ENCODE measurements around the gene PHLDB2. TPM values are rescaled to one million over a fixed set of nuclear protein-coding genes. Genes with fewer than 3 reads are reported as not detected.

Gene PHLDB2
- total and polyA plus RNA-seq, 2 of the 8 experiments (the other 6 are each of a cell fraction or from before 2014, with no cell fraction given) = 5.8 to 22.6 TPM

GRCh38 chr3:111970376-111970775, 111.3 kb downstream of the PHLDB2 start:
- Histone ChIP-seq H2AK5ac (ENCODE audit: low read depth, low read length) (no peak overlapping the region), H2BK15ac (ENCODE audit: low read length) (no peak overlapping the region), H3K36me3 (ENCODE audit: control insufficient read depth in 2 of 4, insufficient read depth in 4 of 4, low read length in 3 of 4) (no peaks in the 10 kb centered on the region), H3K4me3 (ENCODE audit: extremely low read depth in 1 of 4, insufficient read depth in 2 of 4, low read depth in 3 of 4, low read length in 4 of 4) (no peak overlapping the region), H3K79me1 (ENCODE audit: low read depth, low read length) (no peaks in the 10 kb centered on the region), H2BK20ac (ENCODE audit: low read length) (no peak overlapping the region), H3K23ac (ENCODE audit: insufficient read length) (no peak overlapping the region), H2BK5ac (ENCODE audit: low read depth, low read length) (no peak overlapping the region), H3K4ac (replicated peaks; ENCODE audit: insufficient read length, low read depth, low read length) (no peak overlapping the region), H4K91ac (replicated peaks; ENCODE audit: insufficient read length, low read length) (no peak overlapping the region), H2BK120ac (replicated peaks; ENCODE audit: low read depth, low read length) (no peak overlapping the region), H3K14ac (ENCODE audit: insufficient read length) (no peak overlapping the region), H3K4me2 (ENCODE audit: insufficient read depth in 1 of 2, low read depth in 2 of 2, low read length in 2 of 2) (no peak overlapping the region), H3K4me1 (replicated peaks in 1 of 4; ENCODE audit: control insufficient read depth in 3 of 4, insufficient read depth in 4 of 4, low read length in 3 of 4) (no peaks in the 10 kb centered on the region), H2AFZ (ENCODE audit: low read length) (no peak overlapping the region), H3K56ac (replicated peaks; ENCODE audit: insufficient read length, low read depth, low read length) (no peak overlapping the region), H4K5ac (ENCODE audit: insufficient read length, low read depth, low read length) (no peak overlapping the region), H4K8ac (ENCODE audit: extremely low read depth, insufficient read depth, low read length) (no peak overlapping the region), H3K23me2 (ENCODE audit: low read depth, low read length) (no peaks in the 10 kb centered on the region; the same call in 1 of the 2 replicates), H3K27me3 (replicated peaks in 1 of 4; ENCODE audit: control insufficient read depth in 3 of 4, extremely low read depth in 1 of 4, insufficient read depth in 3 of 4, low read length in 3 of 4) (no peaks in the 10 kb centered on the region), H4K20me1 (replicated peaks in 1 of 2; ENCODE audit: control insufficient read depth in 1 of 2, insufficient read depth in 2 of 2, low read length in 2 of 2) (no peaks in the 10 kb centered on the region), H2BK12ac (ENCODE audit: low read depth, low read length) (no peak overlapping the region), H3K79me2 (ENCODE audit: control insufficient read depth in 1 of 2, insufficient read depth in 2 of 2, low read length in 2 of 2) (no peaks in the 10 kb centered on the region), H3K27ac (ENCODE audit: low read depth, low read length) (no peak overlapping the region), H3K9ac (replicated peaks in 1 of 4; ENCODE audit: extremely low read depth in 1 of 4, low read depth in 3 of 4, low read length in 3 of 4) (no peak overlapping the region), H3K9me3 (ENCODE audit: insufficient read depth in 2 of 2, low read depth in 1 of 2, low read length in 1 of 2) (no peaks in the 10 kb centered on the region), H3K18ac (ENCODE audit: extremely low read depth, low read length) (no peak overlapping the region)
- CTCF ChIA-PET (ENCODE audit: partially characterized antibody) = interaction anchor here (0.9 to 15.1 kb wide), 10 partner anchors 9 to 250 kb away, joined by 3 to 258 read pairs (median 5); partner anchors contain the start of genes ABHD10 and PHLDB2
- WGBS, 2 experiments (ENCODE audit: extremely low coverage in 1 of 2, insufficient coverage in 1 of 2, insufficient read length in 1 of 2, insufficient replicate concordance in 2 of 2, low coverage in 1 of 2, low lambda C conversion rate in 2 of 2, missing lambda C conversion rate in 1 of 2) = 87% methylated on average over 3 of the region's 3 CpGs; no CpG with 5 or more reads in 1 of the 2 experiments
- POLR2A ChIA-PET (ENCODE audit: partially characterized antibody) = interaction anchor here (0.6 to 1.2 kb wide), 3 partner anchors 9 to 119 kb away, joined by 3 read pairs; partner anchors contain the start of gene ABHD10
- TF ChIP-seq SP1 (IDR thresholded peaks at IDR 0.05; ENCODE audit: low read depth, low read length) (no peak), CHD1 (IDR thresholded peaks at IDR 0.05; ENCODE audit: low read depth, low read length) (no peak), ATF2 (IDR thresholded peaks at IDR 0.05; ENCODE audit: low read length) (no peak), SIX5 (IDR thresholded peaks at IDR 0.05; ENCODE audit: low read depth, low read length) (no peak), TBP (IDR thresholded peaks at IDR 0.05; ENCODE audit: low read depth, low read length) (no peak), SUZ12 (IDR thresholded peaks at IDR 0.05; ENCODE audit: low read length) (no peak), BACH1 (IDR thresholded peaks at IDR 0.05; ENCODE audit: low read length) (no peak), POLR2AphosphoS5 (IDR thresholded peaks at IDR 0.05; ENCODE audit: low read depth, low read length) (no peak), CBX5 (IDR thresholded peaks at IDR 0.05; ENCODE audit: low read depth, low read length) (no peak), GABPA (IDR thresholded peaks at IDR 0.05; ENCODE audit: borderline replicate concordance, insufficient read depth, low read length) (no peak)
- no peak for FAIRE-seq
- no peak for DNase-seq (ENCODE audit: low read depth in 1 of 2, low spot score in 2 of 2)

Measured in H1 (cell line).